ENCODE measurements around the gene BLVRA. TPM values are rescaled to one million over a fixed set of nuclear protein-coding genes. Genes with fewer than 3 reads are reported as not detected.

The BLVRA gene
- total RNA-seq, 2 experiments from 2014 or later: 15.7 TPM

DNA sequence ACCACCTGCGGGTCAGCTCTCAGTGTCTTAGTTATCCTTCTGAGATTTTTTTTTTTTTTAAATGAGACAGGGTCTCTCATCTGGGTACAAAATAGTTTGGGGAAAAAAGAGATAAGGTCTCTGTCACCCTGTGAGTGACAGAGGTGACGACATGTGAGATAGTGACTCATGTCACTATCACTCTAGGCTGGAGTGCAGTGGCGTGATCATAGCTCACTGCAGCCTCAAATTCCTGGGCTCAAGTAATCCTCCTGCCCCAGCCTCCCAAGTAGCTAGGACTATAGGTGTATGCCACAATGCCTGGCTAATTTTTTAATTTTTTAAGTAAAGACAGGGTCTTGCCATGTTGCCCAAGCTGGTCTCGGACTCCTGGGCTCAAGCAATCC, 10.4 kb downstream of the BLVRA start:
- H3K27me3 Mint-ChIP-seq: no peaks in the 10 kb centered on the region
- DNase-seq: no peak
- H3K27ac Mint-ChIP-seq: no peak overlapping the region
- no peak overlapping the region for H3K4me3 Mint-ChIP-seq
- ChIA-PET CTCF (no interaction called here), POLR2A (no interaction called here)
- no peak for ATAC-seq (ENCODE audit: poor library complexity)
- TF ChIP-seq, protein P1, sequence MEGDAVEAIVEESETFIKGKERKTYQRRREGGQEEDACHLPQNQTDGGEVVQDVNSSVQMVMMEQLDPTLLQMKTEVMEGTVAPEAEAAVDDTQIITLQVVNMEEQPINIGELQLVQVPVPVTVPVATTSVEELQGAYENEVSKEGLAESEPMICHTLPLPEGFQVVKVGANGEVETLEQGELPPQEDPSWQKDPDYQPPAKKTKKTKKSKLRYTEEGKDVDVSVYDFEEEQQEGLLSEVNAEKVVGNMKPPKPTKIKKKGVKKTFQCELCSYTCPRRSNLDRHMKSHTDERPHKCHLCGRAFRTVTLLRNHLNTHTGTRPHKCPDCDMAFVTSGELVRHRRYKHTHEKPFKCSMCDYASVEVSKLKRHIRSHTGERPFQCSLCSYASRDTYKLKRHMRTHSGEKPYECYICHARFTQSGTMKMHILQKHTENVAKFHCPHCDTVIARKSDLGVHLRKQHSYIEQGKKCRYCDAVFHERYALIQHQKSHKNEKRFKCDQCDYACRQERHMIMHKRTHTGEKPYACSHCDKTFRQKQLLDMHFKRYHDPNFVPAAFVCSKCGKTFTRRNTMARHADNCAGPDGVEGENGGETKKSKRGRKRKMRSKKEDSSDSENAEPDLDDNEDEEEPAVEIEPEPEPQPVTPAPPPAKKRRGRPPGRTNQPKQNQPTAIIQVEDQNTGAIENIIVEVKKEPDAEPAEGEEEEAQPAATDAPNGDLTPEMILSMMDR (IDR thresholded peaks at IDR 0.05): no peak
- Histone ChIP-seq H3K9me3 (ENCODE audit: control insufficient read depth in 1 of 2, insufficient read depth in 1 of 2, low read length in 2 of 2) (no peaks in the 10 kb centered on the region), H3K4me1 (ENCODE audit: insufficient read depth, low read length) (peaks cover 9% of the 10 kb centered on the region), H3K27me3 (ENCODE audit: control insufficient read depth in 1 of 2, insufficient read depth in 2 of 2, low read length in 2 of 2) (no peaks in the 10 kb centered on the region), H3K4me3 (ENCODE audit: low read length) (no peak overlapping the region), H3K36me3 (ENCODE audit: insufficient read depth, low read length) (peaks cover 14% of the 10 kb centered on the region), H3K27ac (ENCODE audit: low read depth in 1 of 2, low read length in 2 of 2) (no peak overlapping the region)
- H3K9me3 Mint-ChIP-seq: no peaks in the 10 kb centered on the region
- intact Hi-C loops (cut with DNase I, micrococcal nuclease): no loop called here
- peaks cover 26% of the 10 kb centered on the region for H3K36me3 Mint-ChIP-seq (ENCODE audit: low read depth)
- H3K4me1 Mint-ChIP-seq (ENCODE audit: low read depth): peaks cover 12% of the 10 kb centered on the region

DNA sequence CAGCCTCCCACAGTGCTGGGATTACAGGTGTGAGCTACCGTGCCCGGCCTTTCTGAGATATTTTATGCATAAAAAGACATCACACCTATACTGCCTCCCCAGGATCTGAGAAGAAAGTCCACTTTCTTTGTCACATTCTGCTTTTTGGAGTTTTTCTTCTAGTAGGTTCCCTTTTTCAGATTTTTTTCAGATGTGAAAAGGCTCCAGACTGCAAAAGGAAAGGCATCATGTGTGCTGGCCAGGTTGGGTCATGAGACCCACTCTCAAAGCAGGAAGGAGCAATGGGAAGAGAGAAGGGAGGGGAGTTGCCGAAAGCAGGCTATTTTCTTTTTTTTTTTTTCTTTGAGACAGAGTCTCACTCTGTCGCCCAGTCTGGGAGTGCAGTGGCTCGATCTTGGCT, 10.8 kb downstream of the BLVRA start:
- H3K27ac Mint-ChIP-seq: no peak overlapping the region
- H3K4me1 Mint-ChIP-seq (ENCODE audit: low read depth): peaks cover 8% of the 10 kb centered on the region
- TF ChIP-seq, protein P1 (IDR thresholded peaks at IDR 0.05): no peak
- H3K36me3 Mint-ChIP-seq (ENCODE audit: low read depth): peaks cover 26% of the 10 kb centered on the region
- H3K36me3 ChIP-seq (ENCODE audit: insufficient read depth, low read length): peaks cover 14% of the 10 kb centered on the region
- H3K9me3 Mint-ChIP-seq: no peaks in the 10 kb centered on the region
- ChIA-PET CTCF (no interaction called here), POLR2A (no interaction called here)
- no peak for DNase-seq
- H3K27me3 Mint-ChIP-seq: no peaks in the 10 kb centered on the region
- H3K9me3 ChIP-seq (ENCODE audit: control insufficient read depth in 1 of 2, insufficient read depth in 1 of 2, low read length in 2 of 2): no peaks in the 10 kb centered on the region
- peaks cover 9% of the 10 kb centered on the region for H3K4me1 ChIP-seq (ENCODE audit: insufficient read depth, low read length)
- H3K27ac ChIP-seq (ENCODE audit: low read depth in 1 of 2, low read length in 2 of 2): no peak overlapping the region
- no peak overlapping the region for H3K4me3 ChIP-seq (ENCODE audit: low read length)
- H3K27me3 ChIP-seq (ENCODE audit: control insufficient read depth in 1 of 2, insufficient read depth in 2 of 2, low read length in 2 of 2): no peaks in the 10 kb centered on the region
- ATAC-seq (ENCODE audit: poor library complexity): no peak
- intact Hi-C loops (cut with DNase I, micrococcal nuclease): no loop called here
- H3K4me3 Mint-ChIP-seq: no peak overlapping the region

DNA sequence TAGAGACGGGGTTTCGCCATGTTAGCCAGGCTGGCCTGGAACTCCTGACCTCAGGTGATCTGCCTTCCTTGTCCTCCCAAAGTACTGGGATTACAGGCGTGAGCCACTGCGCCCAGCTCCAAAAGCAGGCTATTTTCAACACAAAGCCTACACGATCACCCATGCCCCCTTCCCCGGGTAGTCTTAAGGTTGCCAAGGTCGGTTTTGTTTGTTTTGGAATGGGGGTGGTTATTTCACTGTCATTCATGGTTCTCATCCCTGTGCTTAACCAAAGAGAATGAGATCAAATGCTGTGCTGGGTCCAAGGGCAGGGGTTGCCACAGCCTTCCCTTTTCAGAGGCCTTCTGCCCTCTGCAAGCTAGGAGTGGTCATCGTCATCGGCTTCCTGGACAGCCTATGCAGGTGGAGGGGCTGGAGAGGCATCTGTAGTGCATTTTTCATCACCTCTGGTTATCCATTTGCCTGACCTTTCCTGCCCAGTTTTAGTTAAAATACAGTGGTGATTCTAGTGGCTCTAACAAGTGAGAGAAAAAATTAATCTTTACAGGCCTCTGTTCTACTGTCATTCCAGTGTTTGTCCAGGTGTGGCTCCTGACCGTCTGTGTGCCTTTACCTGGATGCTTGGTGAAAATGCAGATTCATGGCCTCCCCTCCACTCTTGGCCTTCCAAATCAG, 11.4 kb downstream of the BLVRA start:
- Mint-ChIP-seq H3K4me1 (ENCODE audit: low read depth) (peaks cover 1% of the 10 kb centered on the region), H3K9me3 (no peaks in the 10 kb centered on the region), H3K27me3 (no peaks in the 10 kb centered on the region), H3K4me3 (no peak overlapping the region), H3K27ac (no peak overlapping the region), H3K36me3 (ENCODE audit: low read depth) (peaks cover 26% of the 10 kb centered on the region)
- no peaks in the 10 kb centered on the region for H3K27me3 ChIP-seq (ENCODE audit: control insufficient read depth in 1 of 2, insufficient read depth in 2 of 2, low read length in 2 of 2)
- intact Hi-C loops (cut with DNase I, micrococcal nuclease): no loop called here
- ChIA-PET POLR2A (no interaction called here), CTCF (no interaction called here)
- DNase-seq: no peak
- TF ChIP-seq, protein P1 (IDR thresholded peaks at IDR 0.05): no peak
- H3K36me3 ChIP-seq (ENCODE audit: insufficient read depth, low read length): peaks cover 14% of the 10 kb centered on the region
- no peaks in the 10 kb centered on the region for H3K9me3 ChIP-seq (ENCODE audit: control insufficient read depth in 1 of 2, insufficient read depth in 1 of 2, low read length in 2 of 2)
- peaks cover 3% of the 10 kb centered on the region for H3K4me1 ChIP-seq (ENCODE audit: insufficient read depth, low read length)
- H3K4me3 ChIP-seq (ENCODE audit: low read length): no peak overlapping the region
- H3K27ac ChIP-seq (ENCODE audit: low read depth in 1 of 2, low read length in 2 of 2): no peak overlapping the region
- ATAC-seq (ENCODE audit: poor library complexity): no peak
